GM21381 (cell line): ENCODE measurements around the gene SPATC1L.
"Not testable (repeated sequence)": the region's sequence is repeated elsewhere in the genome, so short reads cannot be mapped to it uniquely, and the experiment has no call there.

Experiments
- ATAC-seq: cut with Tn5 transposase; IDR thresholded peaks from one replicate; pipeline ENCODE4 v1.9.1; 2021; ENCODE audit warnings: mild to moderate bottlenecking, moderate library complexity; ENCODE audit not compliant: unreplicated experiment

SPATC1L gene

GRCh38 chr21:46200877-46201803, 16.9 kb upstream of the SPATC1L start:
- ATAC-seq = not testable (repeated sequence)

- no peak for ATAC-seq
Observed at GRCh38 chr21:46199436-46200373, 15.4 kb upstream of the SPATC1L start.

GRCh38 chr21:46196733-46197132, 12.5 kb upstream of the SPATC1L start:
- no peak for ATAC-seq

GRCh38 chr21:46195595-46196195, 11.4 kb upstream of the SPATC1L start:
- ATAC-seq = no peak

- ATAC-seq = no peak
Observed at GRCh38 chr21:46194374-46195334, 10.4 kb upstream of the SPATC1L start.

GRCh38 chr21:46193829-46194373, 9.6 kb upstream of the SPATC1L start:
- no peak for ATAC-seq

GRCh38 chr21:46191686-46192575, 7.7 kb upstream of the SPATC1L start:
- ATAC-seq = no peak

- ATAC-seq = no peak
Observed at GRCh38 chr21:46191257-46191685, 7.0 kb upstream of the SPATC1L start.

GRCh38 chr21:46190491-46191131, 6.4 kb upstream of the SPATC1L start:
- ATAC-seq = no peak

- ATAC-seq = no peak
Observed at GRCh38 chr21:46189959-46190490, 5.8 kb upstream of the SPATC1L start.

- no peak for ATAC-seq
Observed at GRCh38 chr21:46189213-46189958, 5.1 kb upstream of the SPATC1L start.

GRCh38 chr21:46188226-46189212, 4.3 kb upstream of the SPATC1L start:
- no peak for ATAC-seq

- ATAC-seq = no peak
Observed at GRCh38 chr21:46187814-46188213, 3.6 kb upstream of the SPATC1L start.

GRCh38 chr21:46187261-46187660, 3.0 kb upstream of the SPATC1L start:
- ATAC-seq = no peak

- ATAC-seq = no peak
Observed at GRCh38 chr21:46185716-46186115, 1.5 kb upstream of the SPATC1L start.
